ENCODE measurements around the gene MXD3. TPM values are rescaled to one million over a fixed set of nuclear protein-coding genes. Genes with fewer than 3 reads are reported as not detected.

The MXD3 gene
- total and polyA plus RNA-seq, 2 donors (not counting 1 experiment from before 2014, with no cell fraction given): 1.8 to 6.6 TPM

GRCh38 chr5:177313561-177314259, 2.0 kb upstream of the MXD3 start:
- Histone ChIP-seq H3K27ac (ENCODE audit: insufficient read depth, low read length) (no peak overlapping the region), H3K9ac (ENCODE audit: insufficient read depth, low read length) (no peak overlapping the region), H3K4me2 (ENCODE audit: extremely low read depth, insufficient read depth, low read length) (no peak overlapping the region), H3K4me3 (replicated peaks in 1 of 4; ENCODE audit: control extremely low read depth in 1 of 4, insufficient read depth in 1 of 4, low read depth in 3 of 4, low read length in 4 of 4) (no peak overlapping the region), H3K79me2 (ENCODE audit: control insufficient read depth, insufficient read depth, low read length) (peaks cover 20% of the 10 kb centered on the region), H3K4me1 (ENCODE audit: control insufficient read depth, extremely low read depth, insufficient read depth, low read length) (peaks cover 14% of the 10 kb centered on the region), H4K20me1 (ENCODE audit: control insufficient read depth, extremely low read depth, insufficient read depth, low read length) (no peaks in the 10 kb centered on the region), H3K9me3 (ENCODE audit: control insufficient read depth, insufficient read depth, low read depth, low read length) (no peaks in the 10 kb centered on the region), H3K27me3 (ENCODE audit: control insufficient read depth, insufficient read depth, low read length) (no peaks in the 10 kb centered on the region), H3K36me3 (ENCODE audit: control insufficient read depth, insufficient read depth, low read length) (peaks cover 3% of the 10 kb centered on the region), H2AFZ (ENCODE audit: low read length) (no peak overlapping the region)
- no peak for DNase-seq (ENCODE audit: low read depth in 2 of 2)
- TF ChIP-seq, protein P1, sequence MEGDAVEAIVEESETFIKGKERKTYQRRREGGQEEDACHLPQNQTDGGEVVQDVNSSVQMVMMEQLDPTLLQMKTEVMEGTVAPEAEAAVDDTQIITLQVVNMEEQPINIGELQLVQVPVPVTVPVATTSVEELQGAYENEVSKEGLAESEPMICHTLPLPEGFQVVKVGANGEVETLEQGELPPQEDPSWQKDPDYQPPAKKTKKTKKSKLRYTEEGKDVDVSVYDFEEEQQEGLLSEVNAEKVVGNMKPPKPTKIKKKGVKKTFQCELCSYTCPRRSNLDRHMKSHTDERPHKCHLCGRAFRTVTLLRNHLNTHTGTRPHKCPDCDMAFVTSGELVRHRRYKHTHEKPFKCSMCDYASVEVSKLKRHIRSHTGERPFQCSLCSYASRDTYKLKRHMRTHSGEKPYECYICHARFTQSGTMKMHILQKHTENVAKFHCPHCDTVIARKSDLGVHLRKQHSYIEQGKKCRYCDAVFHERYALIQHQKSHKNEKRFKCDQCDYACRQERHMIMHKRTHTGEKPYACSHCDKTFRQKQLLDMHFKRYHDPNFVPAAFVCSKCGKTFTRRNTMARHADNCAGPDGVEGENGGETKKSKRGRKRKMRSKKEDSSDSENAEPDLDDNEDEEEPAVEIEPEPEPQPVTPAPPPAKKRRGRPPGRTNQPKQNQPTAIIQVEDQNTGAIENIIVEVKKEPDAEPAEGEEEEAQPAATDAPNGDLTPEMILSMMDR (conservative IDR thresholded peaks at IDR 0.05 in 1 of 2, IDR thresholded peaks at IDR 0.05 in 1 of 2; ENCODE audit: low read depth in 1 of 2, low read length in 2 of 2): no peak
- TF ChIP-seq EZH2 (IDR thresholded peaks at IDR 0.05; ENCODE audit: low read length, missing control alignments): no peak

DNA sequence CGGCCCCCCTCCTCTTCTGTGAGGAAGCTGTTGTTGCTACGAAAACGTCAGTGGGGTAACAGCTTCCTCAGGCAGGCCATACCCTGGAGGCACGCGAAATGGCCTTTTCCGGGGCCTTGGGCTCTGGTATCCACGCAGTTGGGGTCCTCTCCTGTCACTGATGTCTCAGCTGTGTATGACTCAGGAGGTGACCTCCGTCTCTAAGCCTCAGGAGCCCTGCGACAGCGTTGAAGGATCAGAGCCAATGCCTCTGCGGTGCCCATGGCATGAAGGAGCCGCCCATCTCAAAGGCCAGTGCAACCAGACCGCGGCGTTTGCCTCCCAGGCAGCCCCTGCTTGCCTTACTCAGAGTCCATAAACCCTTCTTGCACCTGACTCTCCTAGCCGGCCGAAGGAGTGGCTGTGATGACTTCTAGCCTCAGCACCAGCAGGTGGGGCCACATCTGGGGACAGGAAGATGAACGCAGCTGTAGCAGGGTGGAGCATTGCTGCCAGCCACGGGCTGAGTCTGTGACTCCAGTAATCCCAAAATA, 1.0 kb upstream of the MXD3 start:
- peak overlapping the region; percentile 2 to 43 (median 35) for H3K4me3 ChIP-seq (replicated peaks in 1 of 4; ENCODE audit: control extremely low read depth in 1 of 4, insufficient read depth in 1 of 4, low read depth in 3 of 4, low read length in 4 of 4)
- no peak overlapping the region for H3K9ac ChIP-seq (ENCODE audit: insufficient read depth, low read length)
- H3K9me3 ChIP-seq (ENCODE audit: control insufficient read depth, insufficient read depth, low read depth, low read length): no peaks in the 10 kb centered on the region
- peak overlapping the region; percentile 96 for H3K4me2 ChIP-seq (ENCODE audit: extremely low read depth, insufficient read depth, low read length)
- H4K20me1 ChIP-seq (ENCODE audit: control insufficient read depth, extremely low read depth, insufficient read depth, low read length): no peaks in the 10 kb centered on the region
- peaks cover 7% of the 10 kb centered on the region for H3K36me3 ChIP-seq (ENCODE audit: control insufficient read depth, insufficient read depth, low read length)
- H3K27ac ChIP-seq (ENCODE audit: insufficient read depth, low read length): peak overlapping the region; percentile 81
- peaks cover 21% of the 10 kb centered on the region for H3K79me2 ChIP-seq (ENCODE audit: control insufficient read depth, insufficient read depth, low read length)
- peaks cover 14% of the 10 kb centered on the region for H3K4me1 ChIP-seq (ENCODE audit: control insufficient read depth, extremely low read depth, insufficient read depth, low read length)
- H3K27me3 ChIP-seq (ENCODE audit: control insufficient read depth, insufficient read depth, low read length): no peaks in the 10 kb centered on the region
- TF ChIP-seq, protein P1 (conservative IDR thresholded peaks at IDR 0.05 in 1 of 2, IDR thresholded peaks at IDR 0.05 in 1 of 2; ENCODE audit: low read depth in 1 of 2, low read length in 2 of 2): no peak
- no peak for TF ChIP-seq EZH2 (IDR thresholded peaks at IDR 0.05; ENCODE audit: low read length, missing control alignments)
- no peak overlapping the region for H2AFZ ChIP-seq (ENCODE audit: low read length)
- peak; percentile 9 to 13 for DNase-seq (ENCODE audit: low read depth in 2 of 2)

- DNase-seq (ENCODE audit: low read depth in 2 of 2): no peak
- Histone ChIP-seq H3K9ac (ENCODE audit: insufficient read depth, low read length) (peak overlapping the region; percentile 46), H2AFZ (ENCODE audit: low read length) (no peak overlapping the region), H3K4me2 (ENCODE audit: extremely low read depth, insufficient read depth, low read length) (peak overlapping the region; percentile 96), H4K20me1 (ENCODE audit: control insufficient read depth, extremely low read depth, insufficient read depth, low read length) (no peaks in the 10 kb centered on the region), H3K79me2 (ENCODE audit: control insufficient read depth, insufficient read depth, low read length) (peaks cover 21% of the 10 kb centered on the region), H3K27me3 (ENCODE audit: control insufficient read depth, insufficient read depth, low read length) (no peaks in the 10 kb centered on the region), H3K27ac (ENCODE audit: insufficient read depth, low read length) (peak overlapping the region; percentile 78), H3K4me1 (ENCODE audit: control insufficient read depth, extremely low read depth, insufficient read depth, low read length) (peaks cover 14% of the 10 kb centered on the region), H3K4me3 (replicated peaks in 1 of 4; ENCODE audit: control extremely low read depth in 1 of 4, insufficient read depth in 1 of 4, low read depth in 3 of 4, low read length in 4 of 4) (peak overlapping the region; percentile 49 to 70 (median 66)), H3K36me3 (ENCODE audit: control insufficient read depth, insufficient read depth, low read length) (peaks cover 15% of the 10 kb centered on the region), H3K9me3 (ENCODE audit: control insufficient read depth, insufficient read depth, low read depth, low read length) (no peaks in the 10 kb centered on the region)
- TF ChIP-seq, protein P1 (conservative IDR thresholded peaks at IDR 0.05 in 1 of 2, IDR thresholded peaks at IDR 0.05 in 1 of 2; ENCODE audit: low read depth in 1 of 2, low read length in 2 of 2): no peak
- no peak for TF ChIP-seq EZH2 (IDR thresholded peaks at IDR 0.05; ENCODE audit: low read length, missing control alignments)
These were observed 341 bp downstream of the MXD3 start for GRCh38 chr5:177311392-177311722.
